Progenitor cell of endocrine pancreas (in vitro differentiated cells): ENCODE measurements around the gene PSMB4. TPM values are rescaled to one million over a fixed set of nuclear protein-coding genes. Genes with fewer than 3 reads are reported as not detected.
A peak's percentile ranks its signal among the peaks of the same experiment; 100 is the strongest.
"Not testable (repeated sequence)": the region's sequence is repeated elsewhere in the genome, so short reads cannot be mapped to it uniquely, and the experiment has no call there.

ENCODE experiments used
- DNase-seq: peaks from one replicate; pipeline ENCODE4 v3.0.0; 2021; ENCODE audit warnings: low spot score; ENCODE audit not compliant: unreplicated experiment
- H3K27ac Mint-ChIP-seq: 2 replicates; pipeline ENCODE4 v1.8.0; 2021; ENCODE audit warnings: mild to moderate bottlenecking, moderate library complexity, mixed read lengths
- H3K27me3 Mint-ChIP-seq: 2 replicates; pipeline ENCODE4 v1.8.0; 2021; ENCODE audit warnings: mixed read lengths
- H3K36me3 Mint-ChIP-seq: 2 replicates; pipeline ENCODE4 v1.8.0; 2022; ENCODE audit warnings: mixed read lengths; ENCODE audit not compliant: insufficient read depth
- H3K4me1 Mint-ChIP-seq: 2 replicates; pipeline ENCODE4 v1.8.0; 2021; ENCODE audit warnings: low read depth, mixed read lengths
- H3K4me3 Mint-ChIP-seq: 2 replicates; pipeline ENCODE4 v1.8.0; 2021; ENCODE audit warnings: low read depth, mild to moderate bottlenecking, moderate library complexity, mixed read lengths
- H3K9me3 Mint-ChIP-seq: 2 replicates; pipeline ENCODE4 v1.8.0; 2021; ENCODE audit warnings: low read depth, mixed read lengths
- total RNA-seq: library from RNA; stranded (reverse); gene quantifications from 2 replicates; pipeline ENCODE4 v1.2.1, GENCODE V29; 2021
- TF ChIP-seq, protein P1 (sequence below): fragments of 200-600 bp; sonication (generic); IDR thresholded peaks from one replicate; pipeline ENCODE4 v1.5.0; 2021; ENCODE audit warnings: antibody characterized with exemption, mild to moderate bottlenecking; ENCODE audit not compliant: unreplicated experiment

The PSMB4 gene
- total RNA-seq, 1 donor from 2014 or later, result 235 TPM

DNA sequence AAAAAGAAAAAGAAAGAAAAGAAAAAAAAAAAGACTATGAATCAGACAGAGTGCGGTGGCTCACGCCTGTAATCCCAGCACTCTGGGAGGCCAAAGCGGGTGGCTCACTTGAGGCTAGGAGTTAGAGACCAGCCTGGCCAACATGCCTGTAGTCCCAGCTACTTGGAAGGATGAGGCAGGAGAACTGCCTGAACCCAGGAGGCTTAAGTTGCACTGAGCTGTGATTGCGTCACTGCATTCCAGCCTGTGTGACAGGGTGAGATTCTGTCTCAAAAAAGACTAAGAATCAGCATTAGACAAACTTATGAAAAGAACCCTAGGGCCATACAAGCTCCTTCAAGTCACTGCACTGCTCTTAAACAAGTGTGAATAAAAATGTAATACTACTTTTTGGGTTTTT is 16.9 kb downstream of the PSMB4 start:
- H3K4me1 Mint-ChIP-seq, result no peaks in the 10 kb centered on the region
- peaks cover 29% of the 10 kb centered on the region for H3K36me3 Mint-ChIP-seq
- DNase-seq, result no peak
- H3K27ac Mint-ChIP-seq, result no peak overlapping the region
- no peak overlapping the region for H3K4me3 Mint-ChIP-seq
- no peaks in the 10 kb centered on the region for H3K9me3 Mint-ChIP-seq
- H3K27me3 Mint-ChIP-seq, result no peaks in the 10 kb centered on the region
- TF ChIP-seq, protein P1, sequence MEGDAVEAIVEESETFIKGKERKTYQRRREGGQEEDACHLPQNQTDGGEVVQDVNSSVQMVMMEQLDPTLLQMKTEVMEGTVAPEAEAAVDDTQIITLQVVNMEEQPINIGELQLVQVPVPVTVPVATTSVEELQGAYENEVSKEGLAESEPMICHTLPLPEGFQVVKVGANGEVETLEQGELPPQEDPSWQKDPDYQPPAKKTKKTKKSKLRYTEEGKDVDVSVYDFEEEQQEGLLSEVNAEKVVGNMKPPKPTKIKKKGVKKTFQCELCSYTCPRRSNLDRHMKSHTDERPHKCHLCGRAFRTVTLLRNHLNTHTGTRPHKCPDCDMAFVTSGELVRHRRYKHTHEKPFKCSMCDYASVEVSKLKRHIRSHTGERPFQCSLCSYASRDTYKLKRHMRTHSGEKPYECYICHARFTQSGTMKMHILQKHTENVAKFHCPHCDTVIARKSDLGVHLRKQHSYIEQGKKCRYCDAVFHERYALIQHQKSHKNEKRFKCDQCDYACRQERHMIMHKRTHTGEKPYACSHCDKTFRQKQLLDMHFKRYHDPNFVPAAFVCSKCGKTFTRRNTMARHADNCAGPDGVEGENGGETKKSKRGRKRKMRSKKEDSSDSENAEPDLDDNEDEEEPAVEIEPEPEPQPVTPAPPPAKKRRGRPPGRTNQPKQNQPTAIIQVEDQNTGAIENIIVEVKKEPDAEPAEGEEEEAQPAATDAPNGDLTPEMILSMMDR, result no peak

DNA sequence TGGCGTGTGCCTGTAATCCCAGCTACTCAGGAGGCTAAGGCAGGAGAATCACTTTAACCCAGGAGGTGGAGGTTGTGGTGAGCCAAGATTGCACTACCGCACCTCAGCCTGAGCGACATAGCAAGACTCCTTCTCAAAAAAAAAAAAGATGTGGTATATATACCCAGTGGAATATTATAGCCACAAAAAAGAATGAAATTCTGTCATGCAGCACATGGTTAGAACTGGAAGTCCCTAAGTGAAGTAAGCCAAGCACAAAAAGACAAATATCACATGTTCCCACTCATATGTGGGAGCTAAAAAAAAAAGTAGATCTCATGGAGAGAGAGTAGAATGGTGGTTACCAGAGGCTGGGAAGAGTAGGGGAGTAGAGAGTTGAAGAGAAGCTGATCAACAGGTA is 18.7 kb downstream of the PSMB4 start:
- TF ChIP-seq, protein P1, result no peak
- no peaks in the 10 kb centered on the region for H3K4me1 Mint-ChIP-seq
- H3K27ac Mint-ChIP-seq, result peak overlapping the region; percentile 53
- peaks cover 26% of the 10 kb centered on the region for H3K36me3 Mint-ChIP-seq
- H3K9me3 Mint-ChIP-seq, result no peaks in the 10 kb centered on the region
- no peak for DNase-seq
- no peak overlapping the region for H3K4me3 Mint-ChIP-seq
- H3K27me3 Mint-ChIP-seq, result no peaks in the 10 kb centered on the region

DNA sequence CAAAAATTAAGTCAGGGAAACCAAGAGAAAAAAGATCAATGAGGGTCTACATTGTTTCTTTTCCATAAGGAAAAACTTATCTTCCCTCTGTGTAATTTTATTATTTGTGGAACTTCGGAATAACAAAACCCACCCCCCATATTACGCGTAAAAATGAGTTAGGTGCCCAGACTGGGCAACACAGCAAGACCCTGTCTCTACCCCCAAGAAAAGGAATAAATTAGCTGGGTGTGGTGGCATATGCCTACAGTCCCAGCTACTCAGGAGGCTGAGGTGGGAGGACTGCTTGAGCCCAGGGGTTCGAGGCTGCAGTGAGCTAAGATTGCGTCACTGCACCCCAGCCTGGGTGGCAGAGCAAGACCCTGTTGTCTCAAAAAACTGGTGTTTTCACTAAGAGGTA is 20.4 kb downstream of the PSMB4 start:
- Mint-ChIP-seq H3K27me3 (no peaks in the 10 kb centered on the region), H3K27ac (peak overlapping the region; percentile 69), H3K4me1 (no peaks in the 10 kb centered on the region), H3K9me3 (no peaks in the 10 kb centered on the region), H3K4me3 (no peak overlapping the region), H3K36me3 (peaks cover 30% of the 10 kb centered on the region)
- TF ChIP-seq, protein P1, result no peak
- DNase-seq, result no peak

DNA sequence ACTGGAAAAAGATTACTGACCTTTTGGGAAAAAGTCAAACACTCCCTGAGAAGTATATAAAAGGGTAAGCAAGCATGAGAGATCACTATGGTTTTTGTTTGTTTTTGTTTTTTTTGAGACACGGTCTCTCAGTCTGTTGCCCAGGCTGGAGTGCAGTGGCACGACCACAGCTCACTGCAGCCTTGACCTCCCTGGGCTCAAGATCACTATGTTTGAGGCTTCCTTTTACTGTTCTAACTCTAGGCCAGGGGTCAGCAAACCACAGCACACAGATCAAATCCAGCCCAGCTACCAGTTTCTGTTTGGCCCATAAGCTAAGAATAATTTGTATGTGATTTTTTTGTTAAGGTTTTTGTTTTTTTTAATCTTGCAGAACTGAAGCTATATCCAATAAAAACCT is 25.7 kb downstream of the PSMB4 start:
- Mint-ChIP-seq H3K36me3 (peaks cover 43% of the 10 kb centered on the region), H3K27me3 (no peaks in the 10 kb centered on the region), H3K4me3 (no peak overlapping the region), H3K9me3 (no peaks in the 10 kb centered on the region), H3K4me1 (peaks cover 6% of the 10 kb centered on the region), H3K27ac (peak overlapping the region; percentile 62)
- no peak for DNase-seq
- TF ChIP-seq, protein P1, result no peak

DNA sequence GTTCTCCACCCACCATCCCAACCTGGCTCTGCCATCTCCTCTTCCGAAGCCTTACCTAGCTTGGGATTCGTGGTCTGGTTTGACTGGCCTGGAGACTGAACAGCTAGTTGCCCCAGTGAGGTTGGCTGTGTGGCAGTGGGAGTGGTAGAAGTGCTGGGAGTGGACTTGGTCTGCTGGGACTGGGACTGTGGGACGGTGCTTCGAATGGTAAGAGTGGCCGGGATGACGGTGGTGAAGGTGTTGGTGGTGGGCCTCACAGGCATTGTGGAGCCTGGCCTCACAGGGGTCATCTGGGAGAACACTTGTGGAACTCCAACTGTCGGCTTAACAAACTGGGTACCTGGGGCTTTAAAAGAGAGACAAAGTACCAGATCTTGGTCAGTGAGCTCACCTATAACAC is 28.7 kb downstream of the PSMB4 start:
- H3K36me3 Mint-ChIP-seq, result peaks cover 34% of the 10 kb centered on the region
- H3K9me3 Mint-ChIP-seq, result no peaks in the 10 kb centered on the region
- TF ChIP-seq, protein P1, result no peak
- H3K27ac Mint-ChIP-seq, result peak overlapping the region; percentile 21
- peaks cover 7% of the 10 kb centered on the region for H3K4me1 Mint-ChIP-seq
- no peak overlapping the region for H3K4me3 Mint-ChIP-seq
- no peak for DNase-seq
- no peaks in the 10 kb centered on the region for H3K27me3 Mint-ChIP-seq

DNA sequence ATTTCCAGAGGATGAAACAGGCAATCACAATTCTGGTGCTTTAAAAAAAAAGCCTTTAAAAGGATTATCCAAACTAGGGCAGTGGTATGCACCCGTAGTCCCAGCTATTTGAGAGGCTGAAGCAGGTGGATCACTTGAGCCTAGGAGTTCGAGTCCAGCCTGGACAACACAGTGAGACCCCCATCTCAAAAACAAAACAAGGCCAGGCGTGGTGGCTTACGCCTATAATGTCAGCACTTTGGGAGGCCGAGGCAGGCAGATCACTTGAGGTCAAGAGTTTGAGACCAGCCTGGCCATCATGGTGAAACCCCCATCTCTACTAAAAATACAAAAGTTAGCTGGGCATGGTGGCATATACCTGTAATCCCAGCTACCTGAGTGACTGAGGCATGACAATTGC is 34.5 kb downstream of the PSMB4 start:
- not testable (repeated sequence) for H3K4me3 Mint-ChIP-seq, H3K27me3 Mint-ChIP-seq, H3K9me3 Mint-ChIP-seq

More for the DNA sequence above, 34.5 kb downstream of the PSMB4 start:
- not testable (repeated sequence) for H3K27ac Mint-ChIP-seq, H3K36me3 Mint-ChIP-seq, DNase-seq, H3K4me1 Mint-ChIP-seq
